ACC112 (cell line): ENCODE results near the gene ERLIN1.

ENCODE experiments used
- H2AFZ ChIP-seq: fragments of 200-600 bp; sonication (generic); one replicate; pipeline ENCODE4 v1.6.0; 2017; ENCODE audit warnings: antibody characterized with exemption, low read length; ENCODE audit not compliant: unreplicated experiment
- H3K27ac ChIP-seq: fragments of 200-600 bp; sonication (generic); 2 replicates; pipeline ENCODE4 v1.5.1; 2014; ENCODE audit warnings: low read depth, mild to moderate bottlenecking, antibody characterized with exemption, low read length, moderate library complexity
- H3K27me3 ChIP-seq: fragments of 200-600 bp; sonication (generic); 2 replicates; pipeline ENCODE4 v1.6.1; 2014; ENCODE audit warnings: mild to moderate bottlenecking, antibody characterized with exemption, low read length, moderate library complexity, mixed read lengths; ENCODE audit not compliant: insufficient read depth
- H3K36me3 ChIP-seq: fragments of 200-600 bp; sonication (generic); 2 replicates; pipeline ENCODE4 v1.6.1; 2016; ENCODE audit warnings: mild to moderate bottlenecking, antibody characterized with exemption, low read length, moderate library complexity, mixed read lengths; ENCODE audit not compliant: insufficient read depth
- H3K4me1 ChIP-seq: fragments of 200-600 bp; sonication (generic); one replicate; pipeline ENCODE4 v1.6.1; 2016; ENCODE audit warnings: low read length, mixed read lengths; ENCODE audit not compliant: insufficient read depth, unreplicated experiment, control insufficient read depth
- H3K4me3 ChIP-seq: fragments of 200-600 bp; sonication (generic); 2 replicates; pipeline ENCODE4 v1.5.1; 2014; ENCODE audit warnings: mild to moderate bottlenecking, low read depth, low read length
- H3K79me2 ChIP-seq: fragments of 200-600 bp; sonication (generic); one replicate; pipeline ENCODE4 v1.6.0; 2016; ENCODE audit warnings: low read length; ENCODE audit not compliant: control insufficient read depth, unreplicated experiment, insufficient read depth

ERLIN1 gene

DNA sequence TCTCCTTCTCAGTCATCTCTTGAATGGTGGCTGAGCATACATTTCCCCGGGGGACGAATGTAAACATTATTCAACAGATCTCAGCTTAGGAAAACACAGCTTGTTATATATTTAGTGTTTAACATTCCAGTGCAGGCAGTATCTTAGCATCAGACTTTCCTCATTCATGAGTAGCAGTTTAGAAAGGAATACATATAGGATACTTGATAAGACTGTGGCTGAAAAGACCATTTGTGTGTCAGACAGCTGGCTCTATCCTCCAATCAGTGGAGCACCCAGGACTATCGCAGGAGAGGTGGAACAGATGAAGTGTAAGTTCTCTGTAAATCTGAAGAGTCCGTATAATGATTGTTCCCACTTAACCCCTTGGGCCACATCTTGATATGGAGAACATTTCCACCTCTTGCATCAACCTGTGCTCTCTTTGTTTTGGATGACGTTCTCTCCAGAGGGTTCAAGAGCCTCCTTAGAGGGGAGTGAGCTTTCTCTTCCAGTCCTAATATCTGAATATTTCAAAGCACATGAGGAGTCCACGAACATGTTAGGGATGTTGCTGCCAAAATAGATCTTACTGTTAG lies 34.0 kb downstream of the ERLIN1 start:
- Histone ChIP-seq H3K4me1 (peaks cover 31% of the 10 kb centered on the region), H3K27me3 (no peaks in the 10 kb centered on the region), H2AFZ (no peak overlapping the region), H3K4me3 (no peak overlapping the region), H3K79me2 (no peaks in the 10 kb centered on the region), H3K27ac (no peak overlapping the region), H3K36me3 (peaks cover 36% of the 10 kb centered on the region)

GRCh38 chr10:100148353-100149211 lies 37.2 kb downstream of the ERLIN1 start:
- H3K4me1 ChIP-seq: peaks cover 24% of the 10 kb centered on the region
- H3K79me2 ChIP-seq: no peaks in the 10 kb centered on the region
- no peak overlapping the region for H3K27ac ChIP-seq
- H3K27me3 ChIP-seq: no peaks in the 10 kb centered on the region
- no peak overlapping the region for H3K4me3 ChIP-seq
- H2AFZ ChIP-seq: no peak overlapping the region
- H3K36me3 ChIP-seq: peaks cover 14% of the 10 kb centered on the region

DNA sequence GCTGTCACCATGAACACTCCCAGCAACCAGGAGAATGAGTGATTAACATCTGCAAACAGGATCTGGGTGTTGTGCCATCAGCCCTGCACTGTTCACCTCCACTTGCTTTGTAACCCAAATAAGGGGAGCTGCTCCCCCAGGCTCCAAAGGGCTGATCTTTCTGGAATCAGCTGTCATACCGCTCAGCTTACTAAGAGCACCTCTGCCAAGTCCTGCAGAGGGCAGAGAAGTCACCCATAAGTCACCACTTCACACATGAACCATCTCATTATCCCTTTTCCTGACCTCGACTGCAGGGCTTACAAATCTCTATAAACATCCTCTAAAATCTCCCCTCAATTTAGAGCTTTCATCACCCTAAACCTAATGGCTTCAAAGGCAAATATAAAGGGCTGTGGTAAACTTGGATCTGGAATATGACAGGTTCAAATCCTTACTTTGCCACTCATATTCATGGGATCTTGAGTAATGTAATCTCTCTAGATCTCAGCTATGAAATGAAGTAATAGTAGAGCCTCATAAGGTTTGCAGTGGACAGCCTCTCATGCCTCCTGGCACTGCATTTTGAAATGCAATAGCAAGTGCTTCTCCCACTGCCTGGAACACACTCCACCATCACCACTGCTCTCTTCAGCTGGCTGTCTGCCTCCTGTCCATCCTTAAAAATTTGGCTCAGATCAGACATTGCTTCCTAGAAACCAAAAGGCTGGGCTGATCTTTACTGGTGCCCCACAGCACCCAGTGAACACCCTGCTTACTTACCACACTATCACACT lies 38.8 kb downstream of the ERLIN1 start:
- no peaks in the 10 kb centered on the region for H3K27me3 ChIP-seq
- H3K79me2 ChIP-seq: no peaks in the 10 kb centered on the region

DNA sequence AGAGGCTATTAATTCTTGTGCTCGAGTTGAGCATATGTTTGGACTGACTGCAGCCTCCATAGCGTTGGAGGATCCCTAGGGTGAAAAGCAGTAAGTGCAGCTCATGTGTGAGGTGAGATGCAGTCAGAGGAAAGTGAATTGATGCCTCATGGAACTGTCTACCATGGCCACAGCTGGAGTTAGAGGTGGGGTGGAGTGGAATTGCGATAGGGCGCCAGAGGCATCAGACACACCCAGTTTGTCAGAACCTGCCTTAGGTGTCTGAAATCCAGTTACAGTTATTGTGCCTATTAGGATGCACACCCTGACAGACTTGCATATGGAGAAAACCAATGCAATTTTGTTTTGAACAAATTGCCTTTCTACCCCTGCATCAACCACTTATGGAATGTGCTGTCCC lies 39.4 kb downstream of the ERLIN1 start:
- Histone ChIP-seq H3K36me3 (no peaks in the 10 kb centered on the region), H3K4me3 (no peak overlapping the region), H3K27me3 (no peaks in the 10 kb centered on the region), H3K27ac (no peak overlapping the region), H3K79me2 (no peaks in the 10 kb centered on the region), H2AFZ (no peak overlapping the region), H3K4me1 (peaks cover 19% of the 10 kb centered on the region)

More for the DNA sequence above, 38.8 kb downstream of the ERLIN1 start:
- Histone ChIP-seq H3K4me3 (no peak overlapping the region), H3K36me3 (peaks cover 7% of the 10 kb centered on the region), H3K4me1 (peaks cover 19% of the 10 kb centered on the region), H3K27ac (no peak overlapping the region), H2AFZ (no peak overlapping the region)

DNA sequence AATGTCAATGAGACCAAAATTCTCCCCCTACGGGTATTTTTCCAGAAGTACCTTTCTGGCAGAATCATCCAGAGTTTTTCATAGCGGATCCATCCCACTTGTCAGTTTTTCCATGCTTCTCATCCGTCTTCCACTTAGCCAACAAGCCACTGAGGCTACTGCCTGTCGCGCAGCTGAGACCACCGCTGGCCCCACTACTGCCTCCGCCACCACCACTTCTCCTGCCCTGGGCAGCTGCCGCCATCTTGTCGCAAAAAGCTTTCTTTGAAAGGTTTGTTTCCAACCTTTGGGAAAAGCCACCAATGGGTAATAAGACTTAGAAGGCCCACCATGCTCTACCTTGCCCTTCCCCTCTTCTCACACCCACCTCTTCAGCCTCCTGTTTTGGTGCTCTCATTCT lies 42.1 kb downstream of the ERLIN1 start:
- Histone ChIP-seq H3K79me2 (no peaks in the 10 kb centered on the region), H3K27me3 (no peaks in the 10 kb centered on the region), H2AFZ (no peak overlapping the region), H3K4me1 (peaks cover 10% of the 10 kb centered on the region), H3K27ac (no peak overlapping the region), H3K36me3 (no peaks in the 10 kb centered on the region), H3K4me3 (no peak overlapping the region)

- peaks cover under 1% of the 10 kb centered on the region for H3K4me1 ChIP-seq
- no peak overlapping the region for H3K4me3 ChIP-seq
- no peak overlapping the region for H3K27ac ChIP-seq
- H3K36me3 ChIP-seq: no peaks in the 10 kb centered on the region
- H3K27me3 ChIP-seq: peaks cover 5% of the 10 kb centered on the region; the same call in 1 of the 2 replicates
- H2AFZ ChIP-seq: no peak overlapping the region
- H3K79me2 ChIP-seq: no peaks in the 10 kb centered on the region
Measured at GRCh38 chr10:100141446-100142087, 44.3 kb downstream of the ERLIN1 start.

- Histone ChIP-seq H3K27ac (no peak overlapping the region), H3K79me2 (no peaks in the 10 kb centered on the region), H3K4me1 (no peaks in the 10 kb centered on the region), H3K4me3 (no peak overlapping the region), H3K36me3 (no peaks in the 10 kb centered on the region), H2AFZ (no peak overlapping the region), H3K27me3 (peaks cover 5% of the 10 kb centered on the region; the same call in 1 of the 2 replicates)
Measured at GRCh38 chr10:100140070-100140469, 45.8 kb downstream of the ERLIN1 start.

DNA sequence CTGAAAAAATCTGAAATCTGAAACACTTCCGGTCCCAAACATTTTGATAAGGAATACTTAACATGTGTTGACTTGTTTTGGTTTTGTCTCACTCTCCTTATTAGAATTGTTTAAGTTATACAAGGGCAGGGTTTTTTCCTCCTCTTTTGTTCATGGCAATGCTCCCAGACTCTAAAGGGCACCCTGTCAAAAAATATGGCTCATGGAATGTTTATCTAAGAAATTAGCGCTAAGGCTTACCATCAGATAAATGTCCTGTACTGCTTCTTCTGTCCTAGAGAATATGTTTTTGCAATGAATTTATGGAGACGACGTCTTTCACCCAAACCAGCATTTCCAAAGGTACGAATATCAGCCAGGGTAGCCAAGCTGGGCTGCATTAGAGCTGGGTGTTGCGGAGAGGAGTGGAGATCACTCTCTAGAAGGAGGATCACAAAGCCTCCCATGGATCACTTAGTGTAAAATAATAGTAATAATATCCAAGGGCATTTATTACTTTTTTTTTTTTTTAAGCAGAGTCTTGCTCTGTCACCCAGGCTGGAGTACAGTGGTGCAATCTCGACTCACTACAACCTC lies 46.8 kb downstream of the ERLIN1 start:
- Histone ChIP-seq H3K4me1 (no peaks in the 10 kb centered on the region), H3K27me3 (peaks cover 5% of the 10 kb centered on the region; the same call in 1 of the 2 replicates), H3K4me3 (no peak overlapping the region), H3K27ac (no peak overlapping the region), H3K36me3 (no peaks in the 10 kb centered on the region), H3K79me2 (no peaks in the 10 kb centered on the region), H2AFZ (no peak overlapping the region)

GRCh38 chr10:100135486-100135885 lies 50.3 kb downstream of the ERLIN1 start:
- no peaks in the 10 kb centered on the region for H3K79me2 ChIP-seq
- no peak overlapping the region for H3K4me3 ChIP-seq
- no peak overlapping the region for H2AFZ ChIP-seq
- H3K27ac ChIP-seq: no peak overlapping the region
- H3K36me3 ChIP-seq: no peaks in the 10 kb centered on the region
- peaks cover 5% of the 10 kb centered on the region; the same call in 1 of the 2 replicates for H3K27me3 ChIP-seq
- H3K4me1 ChIP-seq: no peaks in the 10 kb centered on the region

GRCh38 chr10:100133801-100134200 lies 52.0 kb downstream of the ERLIN1 start:
- Histone ChIP-seq H3K36me3 (no peaks in the 10 kb centered on the region), H3K27ac (no peak overlapping the region), H3K4me3 (no peak overlapping the region), H3K79me2 (no peaks in the 10 kb centered on the region), H3K27me3 (peaks cover 6% of the 10 kb centered on the region; the same call in 1 of the 2 replicates), H2AFZ (no peak overlapping the region), H3K4me1 (no peaks in the 10 kb centered on the region)
